Thyroid gland (tissue), 4 donors: ENCODE data around the gene UBA3. TPM values are rescaled to one million over a fixed set of nuclear protein-coding genes. Genes with fewer than 3 reads are reported as not detected.

Experiments used
- DNase-seq, 2 donors: peaks; one replicate each; pipeline ENCODE4 v3.0.0-alpha.2; 2019
- H3K27ac ChIP-seq, 3 donors: fragments of 200-600 bp; sonication (generic); 1 replicate in 2 of 3; 2 replicates in 1 of 3; pipeline ENCODE4 v1.5.1; 2016 to 2019; ENCODE audit warnings: mild to moderate bottlenecking in 1 of 3, moderate library complexity in 1 of 3
- H3K27me3 ChIP-seq: fragments of 200-600 bp; sonication (generic); one replicate; pipeline ENCODE4 v1.5.1; 2019
- H3K36me3 ChIP-seq, 2 donors: fragments of 200-600 bp; sonication (generic); one replicate each; pipeline ENCODE4 v1.5.1; 2016 to 2019
- H3K4me1 ChIP-seq, 2 donors: fragments of 200-600 bp; sonication (generic); one replicate each; pipeline ENCODE4 v1.5.1; 2017 to 2019
- H3K4me3 ChIP-seq, 3 donors: fragments of 200-600 bp; sonication (generic); replicated peaks in 1 of 3; 1 replicate in 2 of 3; 2 replicates in 1 of 3; pipeline ENCODE4 v1.5.1; 2016; ENCODE audit warnings: mild to moderate bottlenecking in 1 of 3
- H3K9me3 ChIP-seq: fragments of 200-600 bp; sonication (generic); one replicate; pipeline ENCODE4 v1.5.1; 2017
- CTCF ChIP-seq, 6 experiments: fragments of 200-600 bp in 3 of 6; fragments of 450-650 bp in 3 of 6; sonication (generic) in 3 of 6; IDR thresholded peaks; one replicate each; pipeline ENCODE4 v1.5.1; 2016 to 2019; ENCODE audit warnings: antibody characterized with exemption in 6 of 6, mild to moderate bottlenecking in 2 of 6, inconsistent platforms in 1 of 6, moderate library complexity in 1 of 6
- POLR2A ChIP-seq, 2 donors: fragments of 450-650 bp; IDR thresholded peaks; one replicate each; pipeline ENCODE4 v1.6.1; 2017; ENCODE audit warnings: antibody characterized with exemption in 2 of 2, mild to moderate bottlenecking in 2 of 2, moderate library complexity in 1 of 2
- WGBS, 2 donors: methylation state at CpG; one replicate each; pipeline ENCODE4 v1.1.5; 2017; 5-methylcytosine and 5-hydroxymethylcytosine counted together
- intact Hi-C: fragments of 100-400 bp; cut with DNase I; formaldehyde crosslinking; loops from one replicate; pipeline ENCODE4 v1.15.1; 2023
- total RNA-seq, 4 donors: library from RNA; depleted of rRNA; stranded (reverse); fragments of >200 nt; gene quantifications; one replicate each; pipeline ENCODE4 v1.2.3, GENCODE V29; 2016

The UBA3 gene
- total RNA-seq, 4 donors from 2014 or later: 57.4 to 77.9 (median 64.3) TPM

- no peak for DNase-seq
- Histone ChIP-seq H3K27me3 (no peaks in the 10 kb centered on the region), H3K4me1 (peaks cover 0 to 7% of the 10 kb centered on the region in 2 donors), H3K27ac (no peak overlapping the region), H3K9me3 (no peaks in the 10 kb centered on the region), H3K36me3 (peaks cover 7 to 16% of the 10 kb centered on the region in 2 donors), H3K4me3 (no peak overlapping the region)
- 95 to 96% methylated on average over 8 of the region's 8 CpGs for WGBS, 2 donors
- TF ChIP-seq POLR2A (IDR thresholded peaks at IDR 0.05): no peak
- no peak for TF ChIP-seq CTCF (IDR thresholded peaks at IDR 0.05)
- intact Hi-C loops: no loop called here
These were observed 69.0 kb downstream of the UBA3 start for GRCh38 chr3:69011096-69011730.

- Histone ChIP-seq H3K9me3 (no peaks in the 10 kb centered on the region), H3K36me3 (peaks cover 7 to 16% of the 10 kb centered on the region in 2 donors), H3K4me3 (no peak overlapping the region), H3K27me3 (no peaks in the 10 kb centered on the region), H3K4me1 (peaks cover 0 to 7% of the 10 kb centered on the region in 2 donors), H3K27ac (no peak overlapping the region)
- 66 to 83% methylated on average over 3 of the region's 3 CpGs for WGBS, 2 donors
- TF ChIP-seq CTCF (IDR thresholded peaks at IDR 0.05) (no peak), POLR2A (IDR thresholded peaks at IDR 0.05) (no peak)
- intact Hi-C loops: no loop called here
- no peak for DNase-seq
These were observed 70.4 kb downstream of the UBA3 start for GRCh38 chr3:69009559-69010410.

- no peak for DNase-seq
- no peaks in the 10 kb centered on the region for H3K27me3 ChIP-seq
- intact Hi-C loops: no loop called here
- WGBS, 2 donors: 68 to 70% methylated on average over 2 of the region's 2 CpGs
- H3K4me1 ChIP-seq: peaks cover 0 to 7% of the 10 kb centered on the region in 2 donors
- no peak for TF ChIP-seq CTCF (IDR thresholded peaks at IDR 0.05)
- no peak for TF ChIP-seq POLR2A (IDR thresholded peaks at IDR 0.05)
- H3K27ac ChIP-seq: no peak overlapping the region
- no peaks in the 10 kb centered on the region for H3K9me3 ChIP-seq
- H3K36me3 ChIP-seq: peaks cover 7 to 18% of the 10 kb centered on the region in 2 donors
- H3K4me3 ChIP-seq: no peak overlapping the region
These were observed 71.2 kb downstream of the UBA3 start for GRCh38 chr3:69008980-69009379.

- Histone ChIP-seq H3K27me3 (no peaks in the 10 kb centered on the region), H3K4me1 (no peaks in the 10 kb centered on the region), H3K36me3 (peaks cover 23 to 30% of the 10 kb centered on the region in 2 donors), H3K27ac (no peak overlapping the region), H3K9me3 (no peaks in the 10 kb centered on the region), H3K4me3 (no peak overlapping the region)
- DNase-seq: no peak
- intact Hi-C loops: no loop called here
- TF ChIP-seq CTCF (IDR thresholded peaks at IDR 0.05): no peak
- TF ChIP-seq POLR2A (IDR thresholded peaks at IDR 0.05): no peak
- WGBS, 2 donors: 92 to 95% methylated on average over 5 of the region's 5 CpGs
These were observed 74.2 kb downstream of the UBA3 start for GRCh38 chr3:69005791-69006482.
